K562 (cell line): Measurements from ENCODE around the gene PRR30. TPM values are rescaled to one million over a fixed set of nuclear protein-coding genes. Genes with fewer than 3 reads are reported as not detected.

Experiments
- DLX4 ChIP-seq: fragments of 250-450 bp; sonication (Bioruptor Pico); IDR thresholded peaks from 2 replicates; pipeline ENCODE4 v1.6.1; 2021; ENCODE audit warnings: mild to moderate bottlenecking
- DPF2 ChIP-seq: fragments of 450-650 bp; IDR thresholded peaks from 2 replicates; pipeline ENCODE4 v1.6.1; 2016
- EP400 ChIP-seq: fragments of 450-650 bp; IDR thresholded peaks from 2 replicates; pipeline ENCODE4 v1.6.1; 2017; ENCODE audit warnings: antibody characterized with exemption, mild to moderate bottlenecking, moderate library complexity
- HCFC1 ChIP-seq: IDR thresholded peaks from 2 replicates; pipeline ENCODE4 v1.6.1; 2012; ENCODE audit warnings: low read depth, low read length, improper control_type of control experiment
- HDAC3 ChIP-seq: fragments of 450-650 bp; IDR thresholded peaks from 2 replicates; pipeline ENCODE4 v1.6.1; 2018; ENCODE audit warnings: borderline replicate concordance, mild to moderate bottlenecking, moderate library complexity; ENCODE audit not compliant: partially characterized antibody
- KAT2B ChIP-seq: IDR thresholded peaks from one replicate; pipeline ENCODE4 v1.6.1; 2012; ENCODE audit warnings: low read depth, mild to moderate bottlenecking, control low read depth, inconsistent platforms, low read length, moderate library complexity
- PATZ1 ChIP-seq: fragments of 250-450 bp; sonication (Bioruptor Pico); IDR thresholded peaks from 2 replicates; pipeline ENCODE4 v1.5.0; 2020; ENCODE audit warnings: mild to moderate bottlenecking, borderline replicate concordance
- PHF8 ChIP-seq: fragments of 200-600 bp; sonication (generic); IDR thresholded peaks from 2 replicates; pipeline ENCODE4 v1.6.1; 2012; ENCODE audit warnings: mixed run types, mild to moderate bottlenecking, inconsistent platforms, low read length, moderate library complexity, borderline replicate concordance
- RHOXF2B ChIP-seq: fragments of 250-450 bp; sonication (Bioruptor Pico); conservative IDR thresholded peaks from 2 replicates; pipeline ENCODE4 v1.5.1; 2021
- SETDB1 ChIP-seq: IDR thresholded peaks from one replicate; pipeline ENCODE4 v1.6.1; 2012; ENCODE audit warnings: low read length, control low read depth, inconsistent platforms
- SP1 ChIP-seq: sonication (generic); formaldehyde crosslinking; IDR thresholded peaks from 2 replicates; pipeline ENCODE4 v1.8.1; 2022; ENCODE audit warnings: mild to moderate bottlenecking, missing genetic modification reagents
- TCF7L2 ChIP-seq: fragments of 150-350 bp; IDR thresholded peaks from 2 replicates; pipeline ENCODE4 v1.6.1; 2016; ENCODE audit warnings: low read depth, mild to moderate bottlenecking, low read length, moderate library complexity
- ZNF197 ChIP-seq: fragments of 200-800 bp; sonication (Bioruptor generic); IDR thresholded peaks from 2 replicates; pipeline ENCODE4 v1.6.1; 2016; ENCODE audit warnings: low read depth, missing genetic modification characterization, missing compliant biosample characterization
- ZNF316 ChIP-seq: fragments of 450-650 bp; IDR thresholded peaks from 2 replicates; pipeline ENCODE4 v1.6.1; 2016
- ZNF592 ChIP-seq: fragments of 450-650 bp; IDR thresholded peaks from 2 replicates; pipeline ENCODE4 v1.6.1; 2017; ENCODE audit warnings: antibody characterized with exemption, mild to moderate bottlenecking
- polyA plus RNA-seq, 8 experiments: library from polyadenylated mRNA; depleted of rRNA in 4 of 8; stranded (reverse) in 5 of 8; unstranded in 3 of 8; fragments of >200 nt; fragmentation: Nextera tagmentation in 2 of 8; fragmentation: Illumina TruSeq in 1 of 8; extraction: Ambion mirVana in 2 of 8; extraction: Trizol in 1 of 8; gene quantifications; 2 replicates each; pipeline versions ENCODE4 v1.2.1 to v1.2.3, GENCODE V29; 2011 to 2014; ENCODE audit warnings: inconsistent platforms in 1 of 8, missing spikeins in 1 of 8
- total RNA-seq, 7 experiments: library from RNA; depleted of rRNA in 6 of 7; stranded (reverse); fragments of >200 nt in 6 of 7; fragmentation: Illumina TruSeq in 2 of 7; extraction: Trizol in 2 of 7; gene quantifications; 2 replicates each; pipeline versions ENCODE4 v1.2.1 to v1.2.3, GENCODE V29; 2011 to 2021; ENCODE audit warnings: low replicate concordance in 1 of 7
- TF ChIP-seq, protein P1 (sequence below): conservative IDR thresholded peaks from 2 replicates; pipeline ENCODE4 v1.6.1; 2011; ENCODE audit warnings: low read depth, mild to moderate bottlenecking, low read length; ENCODE audit not compliant: control insufficient read depth
- TF ChIP-seq, protein P2 (sequence below), 2 experiments: IDR thresholded peaks in 1 of 2; conservative IDR thresholded peaks in 1 of 2; 2 replicates each; pipeline ENCODE4 v1.6.1; 2016; ENCODE audit warnings: low read depth in 2 of 2, mild to moderate bottlenecking in 1 of 2, missing compliant biosample characterization in 1 of 2, missing genetic modification characterization in 1 of 2, moderate library complexity in 1 of 2

PRR30 gene
- total and polyA plus RNA-seq, 9 of the 15 experiments (the other 6 are each of a cell fraction or from before 2014, with no cell fraction given), result not detected

- TF ChIP-seq ZNF592, result peak; percentile 98
- TF ChIP-seq SETDB1, result no peak
- TF ChIP-seq DPF2, result peak; percentile 84
- TF ChIP-seq RHOXF2B (CRISPR knock-in tag), result no peak
- TF ChIP-seq SP1 (CRISPR knock-in tag), result no peak
- TF ChIP-seq, protein P1, sequence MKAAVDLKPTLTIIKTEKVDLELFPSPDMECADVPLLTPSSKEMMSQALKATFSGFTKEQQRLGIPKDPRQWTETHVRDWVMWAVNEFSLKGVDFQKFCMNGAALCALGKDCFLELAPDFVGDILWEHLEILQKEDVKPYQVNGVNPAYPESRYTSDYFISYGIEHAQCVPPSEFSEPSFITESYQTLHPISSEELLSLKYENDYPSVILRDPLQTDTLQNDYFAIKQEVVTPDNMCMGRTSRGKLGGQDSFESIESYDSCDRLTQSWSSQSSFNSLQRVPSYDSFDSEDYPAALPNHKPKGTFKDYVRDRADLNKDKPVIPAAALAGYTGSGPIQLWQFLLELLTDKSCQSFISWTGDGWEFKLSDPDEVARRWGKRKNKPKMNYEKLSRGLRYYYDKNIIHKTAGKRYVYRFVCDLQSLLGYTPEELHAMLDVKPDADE, result no peak
- no peak for TF ChIP-seq HCFC1
- no peak for TF ChIP-seq DLX4 (CRISPR knock-in tag)
- TF ChIP-seq PHF8, result no peak
- TF ChIP-seq ZNF316, result peak; percentile 24; the same call in 1 of the 2 replicates
- TF ChIP-seq ZNF197, result peak; percentile 66; the same call in 1 of the 2 replicates
- TF ChIP-seq KAT2B, result no peak
- TF ChIP-seq HDAC3, result no peak
- TF ChIP-seq, protein P2, sequence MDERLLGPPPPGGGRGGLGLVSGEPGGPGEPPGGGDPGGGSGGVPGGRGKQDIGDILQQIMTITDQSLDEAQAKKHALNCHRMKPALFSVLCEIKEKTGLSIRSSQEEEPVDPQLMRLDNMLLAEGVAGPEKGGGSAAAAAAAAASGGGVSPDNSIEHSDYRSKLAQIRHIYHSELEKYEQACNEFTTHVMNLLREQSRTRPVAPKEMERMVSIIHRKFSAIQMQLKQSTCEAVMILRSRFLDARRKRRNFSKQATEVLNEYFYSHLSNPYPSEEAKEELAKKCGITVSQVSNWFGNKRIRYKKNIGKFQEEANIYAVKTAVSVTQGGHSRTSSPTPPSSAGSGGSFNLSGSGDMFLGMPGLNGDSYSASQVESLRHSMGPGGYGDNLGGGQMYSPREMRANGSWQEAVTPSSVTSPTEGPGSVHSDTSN (CRISPR knock-in tag; IDR thresholded peaks at IDR 0.05; ENCODE audit: low read depth), result no peak
- TF ChIP-seq, protein P2 (tag; conservative IDR thresholded peaks at IDR 0.05; ENCODE audit: low read depth), result no peak
- TF ChIP-seq EP400, result peak; percentile 79
- TF ChIP-seq TCF7L2, result no peak
- TF ChIP-seq PATZ1, result no peak
Measured at GRCh38 chr2:27092696-27093429, 46.3 kb downstream of the PRR30 start (continued).
